GM18502 (cell line): ENCODE measurements around the gene MAPK8IP3.
A peak's percentile ranks its signal among the peaks of the same experiment; 100 is the strongest.

Experiments
- ATAC-seq: cut with Tn5 transposase; IDR thresholded peaks from one replicate; pipeline ENCODE4 v1.9.1; 2021; ENCODE audit warnings: mild to moderate bottlenecking; ENCODE audit not compliant: unreplicated experiment, poor library complexity

The MAPK8IP3 gene

GRCh38 chr16:1770328-1771187 is 64.6 kb downstream of the MAPK8IP3 start:
- no peak for ATAC-seq

- no peak for ATAC-seq
Observed at GRCh38 chr16:1771188-1771863, 65.3 kb downstream of the MAPK8IP3 start, which contains the start of gene NME3. Gene NME3, minus strand, starts transcription at chr16:1771543. Its CDS starts 9 bp downstream, at chr16:1771534.

GRCh38 chr16:1771864-1772361 is 65.9 kb downstream of the MAPK8IP3 start:
- ATAC-seq: no peak

GRCh38 chr16:1772362-1772907 is 66.4 kb downstream of the MAPK8IP3 start, which contains the start of gene EME2:
Gene EME2, plus strand, starts transcription at chr16:1772810. Its CDS starts 418 bp downstream, at chr16:1773228.
- ATAC-seq: no peak

- peak; percentile 49 for ATAC-seq
Observed at GRCh38 chr16:1772908-1773702, 67.1 kb downstream of the MAPK8IP3 start, which contains the start of gene MRPS34. Gene MRPS34, minus strand, starts transcription at chr16:1773134. Its CDS starts 15 bp downstream, at chr16:1773119.

- no peak for ATAC-seq
Observed at GRCh38 chr16:1773703-1774447, 67.9 kb downstream of the MAPK8IP3 start.

- ATAC-seq: no peak
Observed at GRCh38 chr16:1774448-1774780, 68.4 kb downstream of the MAPK8IP3 start.

- no peak for ATAC-seq
Observed at GRCh38 chr16:1775006-1775845, 69.2 kb downstream of the MAPK8IP3 start.

- no peak for ATAC-seq
Observed at GRCh38 chr16:1775846-1776671, 70.1 kb downstream of the MAPK8IP3 start.

- no peak for ATAC-seq
Observed at GRCh38 chr16:1776672-1776955, 70.6 kb downstream of the MAPK8IP3 start.

- no peak for ATAC-seq
Observed at GRCh38 chr16:1776991-1777374, 71.0 kb downstream of the MAPK8IP3 start.

- ATAC-seq: no peak
Observed at GRCh38 chr16:1777375-1778199, 71.6 kb downstream of the MAPK8IP3 start.

GRCh38 chr16:1778200-1779179 is 72.5 kb downstream of the MAPK8IP3 start:
- ATAC-seq: no peak

- no peak for ATAC-seq
Observed at GRCh38 chr16:1779234-1779701, 73.3 kb downstream of the MAPK8IP3 start.

GRCh38 chr16:1779741-1780676 is 74.0 kb downstream of the MAPK8IP3 start:
- no peak for ATAC-seq
